Measurements from ENCODE around the gene TNS2. TPM values are rescaled to one million over a fixed set of nuclear protein-coding genes. Genes with fewer than 3 reads are reported as not detected.

The TNS2 gene
- total RNA-seq, 4 donors from 2014 or later = 74.4 to 114 (median 91.9) TPM

- ATAC-seq = peak; percentile 5 to 12
- intact Hi-C loops (cut with DNase I; ENCODE audit: low total_unique reads) = loop anchor here (10.0 kb wide), 1 partner anchor 401 kb away; the partner anchor contains the start of gene PCBP2
- no peak for TF ChIP-seq POLR2A (IDR thresholded peaks at IDR 0.05)
- peak; percentile 40 to 79 (median 70) for TF ChIP-seq CTCF (IDR thresholded peaks at IDR 0.05 in 4 of 5, conservative IDR thresholded peaks at IDR 0.05 in 1 of 5)
- H3K27ac ChIP-seq = peak overlapping the region; percentile 99 to 100 (median 100)
- DNase-seq = peak in 1 of 2 donors; percentile 79
- H3K4me1 ChIP-seq = peaks cover 41 to 57% of the 10 kb centered on the region in 2 donors
- H3K27me3 ChIP-seq = no peaks in the 10 kb centered on the region
- H3K9me3 ChIP-seq = no peaks in the 10 kb centered on the region
- H3K4me3 ChIP-seq = peak overlapping the region; percentile 83 to 97 (median 95)
- H3K36me3 ChIP-seq = peaks cover 0 to 17% of the 10 kb centered on the region in 2 donors
- in situ Hi-C loops (cut with MboI; ENCODE audit: low sequenced_read_pairs in 4 of 4) = loop anchor here in 1 of 4 donors (25.0 kb wide), 1 partner anchor 134 kb away; the partner anchor contains the start of genes CSAD and ZNF740
Observed at GRCh38 chr12:53053218-53054111, 3.6 kb downstream of the TNS2 start.

- Histone ChIP-seq H3K4me1 (peaks cover 38 to 49% of the 10 kb centered on the region in 2 donors), H3K4me3 (peak overlapping the region; percentile 83 to 97 (median 95)), H3K27ac (peak overlapping the region; percentile 99 to 100 (median 100)), H3K27me3 (no peaks in the 10 kb centered on the region), H3K9me3 (no peaks in the 10 kb centered on the region), H3K36me3 (peaks cover 0 to 19% of the 10 kb centered on the region in 2 donors)
- in situ Hi-C loops (cut with MboI; ENCODE audit: low sequenced_read_pairs in 4 of 4) (loop anchor here in 1 of 4 donors (25.0 kb wide), 1 partner anchor 133 kb away; the partner anchor contains the start of genes CSAD and ZNF740), intact Hi-C loops (cut with DNase I; ENCODE audit: low total_unique reads) (loop anchor here (10.0 kb wide), 1 partner anchor 401 kb away; the partner anchor contains the start of gene PCBP2)
- ATAC-seq (peak; percentile 51 to 54), DNase-seq (peak; percentile 94 to 97)
- TF ChIP-seq POLR2A (IDR thresholded peaks at IDR 0.05) (peak; percentile 89 to 91), CTCF (IDR thresholded peaks at IDR 0.05 in 4 of 5, conservative IDR thresholded peaks at IDR 0.05 in 1 of 5) (no peak)
Observed at GRCh38 chr12:53054112-53054878, 4.4 kb downstream of the TNS2 start.

- DNase-seq = no peak
- H3K27me3 ChIP-seq = no peaks in the 10 kb centered on the region
- H3K27ac ChIP-seq = peak overlapping the region; percentile 99 to 100 (median 100)
- in situ Hi-C loops (cut with MboI; ENCODE audit: low sequenced_read_pairs in 4 of 4) (loop anchor here in 1 of 4 donors (25.0 kb wide), 1 partner anchor 132 kb away; the partner anchor contains the start of genes CSAD and ZNF740), intact Hi-C loops (cut with DNase I; ENCODE audit: low total_unique reads) (loop anchor here (10.0 kb wide), 1 partner anchor 399 kb away; the partner anchor contains the start of gene PCBP2)
- no peak for ATAC-seq
- peaks cover 0 to 32% of the 10 kb centered on the region in 2 donors for H3K36me3 ChIP-seq
- H3K9me3 ChIP-seq = no peaks in the 10 kb centered on the region
- TF ChIP-seq POLR2A (IDR thresholded peaks at IDR 0.05) (no peak), CTCF (IDR thresholded peaks at IDR 0.05 in 4 of 5, conservative IDR thresholded peaks at IDR 0.05 in 1 of 5) (no peak)
- H3K4me3 ChIP-seq = no peak overlapping the region
- H3K4me1 ChIP-seq = peaks cover 46 to 49% of the 10 kb centered on the region in 2 donors
Observed at GRCh38 chr12:53055471-53056266, 5.8 kb downstream of the TNS2 start.

- peaks cover 51 to 52% of the 10 kb centered on the region in 2 donors for H3K4me1 ChIP-seq
- intact Hi-C loops (cut with DNase I; ENCODE audit: low total_unique reads) = loop anchor here (10.0 kb wide), 1 partner anchor 399 kb away; the partner anchor contains the start of gene PCBP2
Observed at GRCh38 chr12:53056296-53056695, 6.4 kb downstream of the TNS2 start.

More at GRCh38 chr12:53056296-53056695, 6.4 kb downstream of the TNS2 start:
- Histone ChIP-seq H3K27me3 (no peaks in the 10 kb centered on the region), H3K9me3 (no peaks in the 10 kb centered on the region), H3K36me3 (peaks cover 0 to 39% of the 10 kb centered on the region in 2 donors), H3K27ac (peak overlapping the region in 3 of 4 donors; percentile 18 to 100 (median 99)), H3K4me3 (no peak overlapping the region)
- no peak for ATAC-seq
- TF ChIP-seq CTCF (IDR thresholded peaks at IDR 0.05 in 4 of 5, conservative IDR thresholded peaks at IDR 0.05 in 1 of 5) = no peak
- no peak for TF ChIP-seq POLR2A (IDR thresholded peaks at IDR 0.05)
- no peak for DNase-seq
- in situ Hi-C loops (cut with MboI; ENCODE audit: low sequenced_read_pairs in 4 of 4) = loop anchor here in 1 of 4 donors (25.0 kb wide), 1 partner anchor 131 kb away; the partner anchor contains the start of genes CSAD and ZNF740

Measured in gastrocnemius medialis (tissue), 4 donors.